Stimulated activated naive CD8-positive, alpha-beta T cell treated with anti-CD3 and anti-CD28 coated beads, Interleukin-15, Interleukin-2, amounts not matched to agents 100 U/mL and 50 U/mL, for 24 hours (primary cell): ENCODE data around the gene CLOCK.

Experiments
- ATAC-seq: fragments of 150-1000 bp; cut with Tn5 transposase; one replicate; pipeline ENCODE4 v1.10.0; 2021
- DNase-seq: peaks from one replicate; pipeline ENCODE4 v3.0.0; 2021

CLOCK gene

GRCh38 chr4:55539658-55540057 lies 7.1 kb downstream of the CLOCK start:
- DNase-seq (no peak), ATAC-seq (no peak)

GRCh38 chr4:55538531-55538930 lies 8.2 kb downstream of the CLOCK start:
- ATAC-seq (no peak), DNase-seq (no peak)

DNA sequence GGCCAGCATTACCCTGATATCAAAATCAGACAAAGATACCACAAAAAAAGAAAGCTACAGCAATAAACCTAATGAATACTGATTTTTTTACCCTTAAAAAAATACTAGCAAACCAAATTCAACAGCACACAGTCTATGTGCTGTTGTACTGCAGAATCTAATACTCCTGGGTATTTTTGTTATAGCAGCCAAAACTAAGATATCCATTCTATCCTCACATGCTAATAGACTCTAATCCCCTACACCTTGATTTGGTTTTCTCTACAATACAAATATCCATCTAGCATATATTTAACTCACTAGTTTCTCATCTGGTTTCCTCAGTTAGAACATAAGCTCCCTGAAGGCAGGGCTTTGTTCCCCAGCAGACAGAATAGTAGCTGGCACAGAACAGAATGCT lies 12.4 kb downstream of the CLOCK start:
- DNase-seq (no peak), ATAC-seq (no peak)

DNA sequence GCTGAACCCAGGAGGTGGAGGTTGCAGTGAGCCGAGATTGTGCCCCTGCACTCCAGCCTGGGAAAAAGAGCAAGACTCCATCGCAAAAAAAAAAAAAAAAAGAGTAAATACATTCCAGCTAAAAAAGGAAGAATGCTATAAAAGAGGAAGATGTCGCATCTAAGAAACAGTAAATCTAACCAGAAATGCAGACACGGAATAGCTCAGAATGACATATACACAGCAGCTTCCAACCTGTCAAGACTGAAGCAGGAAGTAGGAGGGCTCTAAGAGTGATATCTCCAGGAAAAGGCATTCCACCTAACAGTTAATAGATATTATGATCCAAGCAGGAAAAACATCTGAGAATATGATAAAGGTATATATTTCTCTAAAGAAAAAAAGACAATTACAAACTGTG lies 16.0 kb downstream of the CLOCK start:
- no peak for ATAC-seq

DNA sequence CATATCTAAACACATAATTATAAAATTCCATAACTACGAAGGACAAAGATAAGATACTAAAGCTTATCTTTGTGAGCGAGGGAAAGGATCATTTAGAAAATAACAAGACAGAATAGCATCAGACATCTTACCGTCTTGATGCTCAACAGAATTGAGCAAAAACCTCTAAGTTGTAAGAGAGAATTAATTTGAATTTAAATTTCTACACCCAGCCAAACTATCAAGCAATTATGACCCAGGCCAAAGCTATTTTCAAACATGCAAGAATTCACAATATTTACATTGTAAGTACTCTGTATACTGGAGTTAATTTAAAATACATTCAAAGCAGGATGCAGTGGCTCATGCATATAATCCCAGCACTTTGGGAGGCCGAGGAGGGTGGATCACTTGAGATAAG lies 16.5 kb downstream of the CLOCK start:
- DNase-seq: no peak
- ATAC-seq: no peak

More for the DNA sequence above, 16.0 kb downstream of the CLOCK start:
- DNase-seq: no peak

GRCh38 chr4:55528491-55528890 lies 18.2 kb downstream of the CLOCK start:
- ATAC-seq: no peak
- no peak for DNase-seq

GRCh38 chr4:55524844-55525571 lies 21.7 kb downstream of the CLOCK start:
- DNase-seq: no peak
- no peak for ATAC-seq

DNA sequence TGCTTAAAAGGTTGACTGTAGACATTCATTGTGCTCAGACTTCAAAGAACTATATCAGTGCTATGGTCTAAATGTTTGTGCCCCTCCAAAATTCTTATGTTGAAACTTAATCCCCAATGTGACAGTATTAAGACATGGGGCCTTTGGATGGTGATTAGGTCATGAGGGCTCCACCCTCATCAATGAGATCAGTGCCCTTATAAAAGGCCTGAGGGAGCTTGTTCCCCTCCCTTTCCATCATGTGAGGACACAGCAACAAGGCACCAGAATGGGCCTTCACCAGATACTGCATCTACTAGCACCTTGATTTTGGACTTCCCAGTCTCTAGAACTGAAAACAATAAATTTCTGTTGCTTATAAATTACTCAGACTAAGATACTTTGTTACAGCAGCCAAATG lies 28.3 kb downstream of the CLOCK start:
- no peak for DNase-seq
- ATAC-seq: no peak

DNA sequence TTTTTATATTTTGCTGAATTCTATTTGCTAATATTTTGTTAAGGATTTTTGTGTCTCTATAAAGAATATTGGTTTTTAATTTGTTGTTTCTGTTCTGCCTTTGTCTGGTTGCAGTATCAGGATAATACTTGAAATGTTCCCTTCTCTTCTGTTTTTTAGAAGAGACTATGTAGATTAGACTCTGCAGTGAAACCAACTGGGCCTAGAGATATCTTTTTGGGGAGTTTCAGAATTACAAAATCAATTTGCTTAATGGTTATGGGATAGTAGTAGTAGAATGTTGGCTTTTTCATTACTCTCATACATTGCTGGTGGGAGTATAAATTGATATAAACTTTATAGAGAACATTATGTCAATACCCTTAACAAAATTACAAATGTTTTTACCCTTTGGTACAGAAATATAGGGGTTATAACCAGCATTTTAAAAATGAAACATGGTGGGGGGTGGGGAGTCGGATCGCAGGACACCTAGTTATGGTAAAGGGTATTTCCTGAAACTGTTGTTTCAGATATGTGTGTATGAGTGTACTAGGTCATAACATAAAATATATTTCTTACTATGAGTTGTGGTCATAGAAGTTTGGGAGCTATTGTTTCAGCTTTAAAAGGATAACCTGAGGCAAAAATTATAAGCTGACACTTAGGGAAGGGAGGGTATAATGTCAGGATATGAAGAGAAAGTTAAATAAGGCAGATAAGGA lies 29.0 kb downstream of the CLOCK start:
- no peak for ATAC-seq
- DNase-seq: no peak

GRCh38 chr4:55512922-55513571 lies 33.7 kb downstream of the CLOCK start:
- DNase-seq (no peak), ATAC-seq (no peak)

GRCh38 chr4:55512077-55512476 lies 34.6 kb downstream of the CLOCK start:
- DNase-seq: no peak
- ATAC-seq: no peak

- no peak for DNase-seq
- no peak for ATAC-seq
Measured at GRCh38 chr4:55510685-55511084, 36.0 kb downstream of the CLOCK start.

DNA sequence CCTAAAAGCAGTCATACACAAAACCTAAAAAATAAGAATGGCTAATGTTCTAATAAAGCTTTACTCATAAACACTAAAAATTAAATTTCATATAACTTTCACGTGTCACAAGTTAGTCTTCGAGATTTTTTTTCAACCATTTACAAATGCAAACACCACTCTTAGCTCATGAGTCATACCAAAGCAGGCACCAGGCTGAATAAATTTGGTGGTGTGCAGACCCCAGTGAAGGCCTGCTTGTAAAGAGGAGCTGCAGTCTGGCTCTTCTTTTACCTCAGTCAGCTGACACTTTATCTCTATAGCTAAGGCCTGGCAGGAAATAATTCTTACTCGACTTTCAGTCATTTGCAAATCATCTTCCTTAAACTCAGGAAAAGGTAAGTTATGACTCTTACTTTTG lies 37.4 kb downstream of the CLOCK start:
- ATAC-seq (no peak), DNase-seq (no peak)

DNA sequence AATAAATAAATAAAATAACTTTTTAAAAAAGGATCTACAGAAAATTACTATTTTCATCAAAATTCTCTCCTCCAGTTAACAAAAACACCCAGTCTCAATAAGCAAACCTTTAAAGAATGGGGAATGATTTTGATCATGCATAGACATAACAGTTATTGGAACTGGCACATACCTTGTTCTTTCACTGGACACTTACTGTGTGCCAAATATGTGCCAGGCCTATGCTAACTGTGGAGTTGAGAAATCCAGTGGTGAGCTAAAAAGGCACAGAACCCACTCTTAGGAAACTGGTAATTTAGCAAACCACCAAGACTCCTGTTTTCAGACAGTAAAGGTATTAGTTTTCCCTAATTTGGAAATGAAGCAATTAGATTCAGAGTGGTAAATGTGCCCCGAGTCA lies 39.1 kb downstream of the CLOCK start:
- ATAC-seq (no peak), DNase-seq (no peak)

GRCh38 chr4:55503169-55503568 lies 43.5 kb downstream of the CLOCK start:
- ATAC-seq (peak; percentile 65), DNase-seq (no peak)

DNA sequence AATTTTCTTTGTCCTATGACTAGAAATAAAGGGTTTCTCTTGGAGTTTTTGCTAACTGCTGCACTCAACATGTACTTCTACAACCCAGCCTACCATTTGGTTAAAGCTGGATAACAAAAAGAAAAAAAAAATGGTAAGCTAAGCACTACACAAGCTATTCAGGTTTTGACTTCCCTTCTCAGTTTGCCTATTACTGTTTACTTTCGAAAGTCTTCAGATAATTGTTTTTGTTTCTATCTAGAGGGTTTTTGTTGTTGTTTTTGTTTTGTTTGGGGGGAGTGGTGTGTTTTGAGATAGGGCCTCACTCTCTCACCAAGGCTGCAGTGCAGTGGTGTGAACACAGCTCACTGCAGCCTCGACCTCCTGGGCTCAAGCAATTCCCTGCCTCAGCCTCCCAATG lies 46.6 kb downstream of the CLOCK start:
- no peak for ATAC-seq
- DNase-seq: no peak

GRCh38 chr4:55499495-55499894 lies 47.2 kb downstream of the CLOCK start:
- ATAC-seq: no peak

GRCh38 chr4:55498051-55498450 lies 48.7 kb downstream of the CLOCK start:
- no peak for ATAC-seq

More at GRCh38 chr4:55499495-55499894, 47.2 kb downstream of the CLOCK start:
- DNase-seq: no peak

GRCh38 chr4:55491486-55491885 lies 55.2 kb downstream of the CLOCK start:
- no peak for ATAC-seq
- DNase-seq: no peak

More at GRCh38 chr4:55498051-55498450, 48.7 kb downstream of the CLOCK start:
- no peak for DNase-seq

DNA sequence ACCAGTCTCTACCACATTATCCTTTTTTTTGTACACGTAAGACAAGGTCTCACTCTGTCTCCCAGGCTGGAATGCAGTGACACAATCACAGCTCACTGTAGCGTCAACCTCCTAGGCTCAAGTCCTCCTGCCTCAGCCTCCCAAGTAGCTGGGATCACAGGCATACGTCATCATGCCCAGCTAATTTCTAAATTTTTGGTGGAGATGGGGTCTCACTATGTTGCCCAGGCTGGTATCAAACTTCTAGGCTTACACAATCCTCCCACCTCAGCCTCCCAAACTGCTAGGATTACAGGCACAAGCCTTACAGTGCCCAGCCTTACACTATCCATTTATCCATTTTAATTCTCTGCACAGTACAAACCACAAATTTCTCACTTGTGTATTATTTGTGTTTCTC lies 58.0 kb downstream of the CLOCK start:
- ATAC-seq (no peak), DNase-seq (no peak)

DNA sequence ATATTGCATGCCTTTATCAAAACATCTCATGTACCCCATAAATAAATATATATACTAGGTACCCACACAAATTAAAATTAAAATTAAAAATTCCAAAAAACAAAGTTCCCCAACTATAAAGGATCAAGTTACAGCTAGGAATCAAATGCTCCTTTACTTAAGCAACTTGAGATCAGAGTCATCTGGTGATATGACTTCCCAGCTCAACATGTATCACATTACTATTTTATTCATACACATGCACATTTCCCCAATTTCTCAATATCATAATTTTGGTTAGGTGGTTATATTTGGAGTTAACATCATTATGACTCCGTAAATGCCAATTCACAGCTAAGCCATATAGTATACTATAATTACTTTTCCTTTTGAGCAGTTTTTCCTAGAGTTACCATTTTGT lies 60.9 kb downstream of the CLOCK start:
- DNase-seq (no peak), ATAC-seq (no peak)

DNA sequence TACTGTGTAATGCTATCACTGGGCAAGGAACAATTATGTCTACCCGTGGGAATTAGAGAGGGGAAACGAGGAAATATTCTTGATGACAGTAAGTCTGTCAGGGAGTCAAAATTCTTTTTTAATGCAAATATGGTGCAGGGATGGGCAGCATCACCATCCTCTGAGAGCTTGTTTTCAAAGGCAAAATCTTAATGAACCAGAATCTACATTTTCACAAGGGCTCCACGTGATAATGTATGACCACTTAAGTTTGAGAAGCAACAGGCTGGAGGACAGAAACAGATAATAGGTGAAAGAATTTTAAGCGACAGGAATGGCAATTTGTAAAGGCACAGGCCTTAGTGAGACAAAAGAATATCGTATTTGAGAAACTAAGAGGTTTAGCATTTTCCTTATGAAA lies 63.4 kb downstream of the CLOCK start:
- ATAC-seq: no peak
- no peak for DNase-seq
